Astrocyte (in vitro differentiated cells and primary cell): ENCODE results near the gene EPB41L4B. TPM values are rescaled to one million over a fixed set of nuclear protein-coding genes. Genes with fewer than 3 reads are reported as not detected.

Source experiments
- DNase-seq: peaks from one replicate; pipeline ENCODE4 v3.0.0-alpha.2; 2010; ENCODE audit warnings: low read depth
- FAIRE-seq: peaks from 2 replicates; lab custom pipeline; 2011; peaks lifted over from hg19 to GRCh38; lab: Jason Lieb, UNC
- H2AFZ ChIP-seq: 2 replicates; pipeline ENCODE4 v1.6.0; 2012; ENCODE audit warnings: low read depth, low read length, inconsistent platforms
- H3K27ac ChIP-seq: 2 replicates; pipeline ENCODE4 v1.5.1; 2011; ENCODE audit warnings: low read depth, low read length, inconsistent platforms
- H3K27me3 ChIP-seq: 2 replicates; pipeline ENCODE4 v1.6.0; 2011; ENCODE audit warnings: low read length, inconsistent platforms; ENCODE audit not compliant: insufficient read depth
- H3K36me3 ChIP-seq: 2 replicates; pipeline ENCODE4 v1.5.1; 2011; ENCODE audit warnings: low read length, inconsistent platforms; ENCODE audit not compliant: insufficient read depth
- H3K4me1 ChIP-seq: 2 replicates; pipeline ENCODE4 v1.5.1; 2011; ENCODE audit warnings: low read length, inconsistent platforms; ENCODE audit not compliant: insufficient read depth
- H3K4me2 ChIP-seq: 2 replicates; pipeline ENCODE4 v1.6.0; 2012; ENCODE audit warnings: low read length, inconsistent platforms
- H3K4me3 ChIP-seq: 2 replicates; pipeline ENCODE4 v1.5.1; 2011; ENCODE audit warnings: low read depth, mild to moderate bottlenecking, low read length, inconsistent platforms; ENCODE audit not compliant: insufficient read depth
- H3K79me2 ChIP-seq: 2 replicates; pipeline ENCODE4 v1.6.0; 2012; ENCODE audit warnings: mild to moderate bottlenecking, low read length, inconsistent platforms; ENCODE audit not compliant: insufficient read depth
- H3K9ac ChIP-seq: 2 replicates; pipeline ENCODE4 v1.6.0; 2012; ENCODE audit warnings: mild to moderate bottlenecking, low read length, inconsistent platforms
- H3K9me3 ChIP-seq: 2 replicates; pipeline ENCODE4 v1.5.1; 2012; ENCODE audit warnings: low read depth, mild to moderate bottlenecking, low read length, inconsistent platforms; ENCODE audit not compliant: insufficient read depth
- H4K20me1 ChIP-seq: 2 replicates; pipeline ENCODE4 v1.6.0; 2012; ENCODE audit warnings: low read length, inconsistent platforms; ENCODE audit not compliant: insufficient read depth
- H3K27ac Mint-ChIP-seq: one replicate; pipeline ENCODE4 v1.8.0; 2021; ENCODE audit warnings: mild to moderate bottlenecking, mixed read lengths; ENCODE audit not compliant: unreplicated experiment
- H3K27me3 Mint-ChIP-seq: one replicate; pipeline ENCODE4 v1.8.0; 2021; ENCODE audit warnings: low read depth, mixed read lengths; ENCODE audit not compliant: unreplicated experiment
- H3K36me3 Mint-ChIP-seq: one replicate; pipeline ENCODE4 v1.8.0; 2021; ENCODE audit warnings: low read depth, mixed read lengths; ENCODE audit not compliant: unreplicated experiment
- H3K4me1 Mint-ChIP-seq: one replicate; pipeline ENCODE4 v1.8.0; 2021; ENCODE audit warnings: low read depth, mixed read lengths; ENCODE audit not compliant: unreplicated experiment
- H3K4me3 Mint-ChIP-seq: one replicate; pipeline ENCODE4 v1.8.0; 2021; ENCODE audit warnings: mild to moderate bottlenecking, moderate library complexity, mixed read lengths; ENCODE audit not compliant: unreplicated experiment
- H3K9me3 Mint-ChIP-seq: one replicate; pipeline ENCODE4 v1.8.0; 2021; ENCODE audit warnings: mild to moderate bottlenecking, mixed read lengths; ENCODE audit not compliant: unreplicated experiment
- EZH2 ChIP-seq: IDR thresholded peaks from 2 replicates; pipeline ENCODE4 v1.6.1; 2012; ENCODE audit warnings: mild to moderate bottlenecking, low read length, inconsistent platforms; ENCODE audit not compliant: insufficient read depth
- total RNA-seq: library from RNA; stranded (reverse); gene quantifications from 2 replicates; pipeline ENCODE4 v1.2.1, GENCODE V29; 2021
- TF ChIP-seq, protein P1 (sequence below): IDR thresholded peaks from 2 replicates; pipeline ENCODE4 v1.5.1; 2011; ENCODE audit warnings: low read depth, mild to moderate bottlenecking, inconsistent platforms, low read length, moderate library complexity; ENCODE audit not compliant: insufficient read depth

EPB41L4B gene
- total RNA-seq, 1 donor from 2014 or later = 2.0 TPM

GRCh38 chr9:109316207-109316640 lies 4.6 kb downstream of the EPB41L4B start:
- Mint-ChIP-seq H3K27me3 (peaks cover 33% of the 10 kb centered on the region), H3K27ac (no peak overlapping the region), H3K4me3 (no peak overlapping the region), H3K4me1 (peaks cover 5% of the 10 kb centered on the region), H3K9me3 (no peaks in the 10 kb centered on the region), H3K36me3 (no peaks in the 10 kb centered on the region)
- H3K79me2 ChIP-seq = no peaks in the 10 kb centered on the region
- H3K36me3 ChIP-seq = no peaks in the 10 kb centered on the region
- no peak for TF ChIP-seq EZH2
- TF ChIP-seq, protein P1, sequence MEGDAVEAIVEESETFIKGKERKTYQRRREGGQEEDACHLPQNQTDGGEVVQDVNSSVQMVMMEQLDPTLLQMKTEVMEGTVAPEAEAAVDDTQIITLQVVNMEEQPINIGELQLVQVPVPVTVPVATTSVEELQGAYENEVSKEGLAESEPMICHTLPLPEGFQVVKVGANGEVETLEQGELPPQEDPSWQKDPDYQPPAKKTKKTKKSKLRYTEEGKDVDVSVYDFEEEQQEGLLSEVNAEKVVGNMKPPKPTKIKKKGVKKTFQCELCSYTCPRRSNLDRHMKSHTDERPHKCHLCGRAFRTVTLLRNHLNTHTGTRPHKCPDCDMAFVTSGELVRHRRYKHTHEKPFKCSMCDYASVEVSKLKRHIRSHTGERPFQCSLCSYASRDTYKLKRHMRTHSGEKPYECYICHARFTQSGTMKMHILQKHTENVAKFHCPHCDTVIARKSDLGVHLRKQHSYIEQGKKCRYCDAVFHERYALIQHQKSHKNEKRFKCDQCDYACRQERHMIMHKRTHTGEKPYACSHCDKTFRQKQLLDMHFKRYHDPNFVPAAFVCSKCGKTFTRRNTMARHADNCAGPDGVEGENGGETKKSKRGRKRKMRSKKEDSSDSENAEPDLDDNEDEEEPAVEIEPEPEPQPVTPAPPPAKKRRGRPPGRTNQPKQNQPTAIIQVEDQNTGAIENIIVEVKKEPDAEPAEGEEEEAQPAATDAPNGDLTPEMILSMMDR = no peak
- no peak overlapping the region for H3K9ac ChIP-seq
- H3K4me3 ChIP-seq = no peak overlapping the region
- H3K4me1 ChIP-seq = peaks cover 14% of the 10 kb centered on the region
- DNase-seq = peak; percentile 80
- H3K9me3 ChIP-seq = no peaks in the 10 kb centered on the region
- FAIRE-seq = no peak
- peaks cover 15% of the 10 kb centered on the region for H3K27me3 ChIP-seq
- no peak overlapping the region for H2AFZ ChIP-seq
- no peak overlapping the region for H3K4me2 ChIP-seq
- peaks cover 2% of the 10 kb centered on the region for H4K20me1 ChIP-seq
- no peak overlapping the region for H3K27ac ChIP-seq

DNA sequence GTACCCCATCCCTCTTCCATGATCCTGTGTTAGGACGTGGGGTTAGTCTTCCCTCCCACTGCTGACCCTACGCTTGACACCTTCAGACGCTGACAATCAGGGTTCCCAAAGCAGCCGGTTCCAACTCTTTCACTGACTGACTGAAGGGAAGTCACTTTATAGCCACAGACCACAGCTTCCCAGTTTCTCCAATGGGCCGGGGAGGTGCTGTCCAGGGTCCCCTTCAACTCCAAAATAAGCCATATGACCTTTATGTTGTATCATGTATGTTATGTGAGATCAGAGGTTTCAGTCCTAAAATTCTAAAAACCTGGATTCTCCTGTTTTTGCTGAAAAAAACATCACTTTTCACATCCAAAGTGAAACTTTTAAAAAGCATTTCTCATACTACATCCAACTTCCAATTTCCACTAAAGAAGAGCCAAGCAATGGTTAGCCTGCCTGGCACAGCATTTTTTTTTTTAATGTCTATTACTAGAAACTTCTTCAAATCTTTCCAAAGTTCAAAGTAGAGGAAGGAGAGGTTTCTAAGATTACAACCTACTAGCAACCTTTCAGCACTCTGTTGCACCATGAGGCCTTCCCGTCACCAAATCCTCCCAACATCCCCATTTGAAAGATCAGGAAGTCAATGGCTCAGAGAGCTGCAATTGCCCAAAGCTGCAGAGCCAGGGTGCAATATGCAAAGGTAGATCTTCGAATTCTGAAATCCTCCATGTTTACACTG lies 5.2 kb downstream of the EPB41L4B start:
- FAIRE-seq (no peak), DNase-seq (no peak)
- peaks cover 5% of the 10 kb centered on the region for H3K4me1 Mint-ChIP-seq
- Histone ChIP-seq H3K9ac (no peak overlapping the region), H2AFZ (no peak overlapping the region), H3K4me2 (no peak overlapping the region), H3K27me3 (peaks cover 15% of the 10 kb centered on the region), H3K4me1 (peaks cover 17% of the 10 kb centered on the region), H4K20me1 (peaks cover 2% of the 10 kb centered on the region), H3K9me3 (no peaks in the 10 kb centered on the region), H3K27ac (no peak overlapping the region), H3K36me3 (no peaks in the 10 kb centered on the region), H3K4me3 (no peak overlapping the region), H3K79me2 (no peaks in the 10 kb centered on the region)
- TF ChIP-seq EZH2 = no peak
- TF ChIP-seq, protein P1 = no peak
- H3K9me3 Mint-ChIP-seq = no peaks in the 10 kb centered on the region
- H3K4me3 Mint-ChIP-seq = no peak overlapping the region
- H3K27me3 Mint-ChIP-seq = peaks cover 33% of the 10 kb centered on the region
- H3K36me3 Mint-ChIP-seq = no peaks in the 10 kb centered on the region
- H3K27ac Mint-ChIP-seq = no peak overlapping the region

GRCh38 chr9:109314011-109314531 lies 6.8 kb downstream of the EPB41L4B start:
- no peak for FAIRE-seq
- TF ChIP-seq EZH2 = no peak
- TF ChIP-seq, protein P1 = no peak

More at GRCh38 chr9:109314011-109314531, 6.8 kb downstream of the EPB41L4B start:
- Histone ChIP-seq H3K9me3 (no peaks in the 10 kb centered on the region), H3K9ac (no peak overlapping the region), H4K20me1 (peaks cover 2% of the 10 kb centered on the region), H3K4me2 (no peak overlapping the region), H3K4me3 (no peak overlapping the region), H3K4me1 (peaks cover 23% of the 10 kb centered on the region), H2AFZ (no peak overlapping the region), H3K36me3 (no peaks in the 10 kb centered on the region), H3K27me3 (peaks cover 15% of the 10 kb centered on the region), H3K79me2 (no peaks in the 10 kb centered on the region), H3K27ac (no peak overlapping the region)
- no peaks in the 10 kb centered on the region for H3K9me3 Mint-ChIP-seq
- H3K36me3 Mint-ChIP-seq = no peaks in the 10 kb centered on the region
- H3K4me3 Mint-ChIP-seq = no peak overlapping the region
- H3K4me1 Mint-ChIP-seq = peaks cover 9% of the 10 kb centered on the region
- DNase-seq = no peak
- H3K27me3 Mint-ChIP-seq = peaks cover 36% of the 10 kb centered on the region
- no peak overlapping the region for H3K27ac Mint-ChIP-seq
